Ascending aorta (tissue), 2 donors: ENCODE data around the gene SFXN4. TPM values are rescaled to one million over a fixed set of nuclear protein-coding genes. Genes with fewer than 3 reads are reported as not detected.
A peak's percentile ranks its signal among the peaks of the same experiment; 100 is the strongest.
"Not testable (repeated sequence)": the region's sequence is repeated elsewhere in the genome, so short reads cannot be mapped to it uniquely, and the experiment has no call there.

Experiments
- DNase-seq, 2 donors: peaks; one replicate each; pipeline ENCODE4 v3.0.0-alpha.2; 2019; ENCODE audit warnings: low spot score in 2 of 2
- H3K27ac ChIP-seq, 2 donors: fragments of 200-600 bp; sonication (generic); one replicate each; pipeline ENCODE4 v1.5.1; 2016 to 2017; ENCODE audit warnings: mild to moderate bottlenecking in 1 of 2
- H3K27me3 ChIP-seq: fragments of 200-600 bp; sonication (generic); one replicate; pipeline ENCODE4 v1.5.1; 2017
- H3K36me3 ChIP-seq, 2 donors: fragments of 200-600 bp; sonication (generic); one replicate each; pipeline ENCODE4 v1.5.1; 2016
- H3K4me1 ChIP-seq, 2 donors: fragments of 200-600 bp; sonication (generic); one replicate each; pipeline ENCODE4 v1.5.1; 2016 to 2017; ENCODE audit warnings: mild to moderate bottlenecking in 1 of 2
- H3K4me3 ChIP-seq, 2 donors: fragments of 200-600 bp; sonication (generic); one replicate each; pipeline ENCODE4 v1.5.1; 2016 to 2017; ENCODE audit warnings: mild to moderate bottlenecking in 1 of 2
- H3K9me3 ChIP-seq, 2 donors: fragments of 200-600 bp; sonication (generic); one replicate each; pipeline ENCODE4 v1.5.1; 2016
- intact Hi-C: fragments of 100-400 bp; cut with DNase I; formaldehyde crosslinking; loops from one replicate; pipeline ENCODE4 v1.15.1; 2023
- total RNA-seq: library from RNA; depleted of rRNA; stranded (reverse); fragments of >200 nt; gene quantifications from one replicate; pipeline ENCODE4 v1.1.0, GENCODE V29; 2016
- TF ChIP-seq, protein P1 (sequence below), 3 experiments: fragments of 200-600 bp in 2 of 3; fragments of 450-650 bp in 1 of 3; sonication (generic) in 2 of 3; IDR thresholded peaks; one replicate each; pipeline ENCODE4 v1.5.1; 2016 to 2019; ENCODE audit warnings: antibody characterized with exemption in 3 of 3, mild to moderate bottlenecking in 1 of 3, moderate library complexity in 1 of 3

SFXN4 gene
- total RNA-seq, 1 donor from 2014 or later, result 13.7 TPM

DNA sequence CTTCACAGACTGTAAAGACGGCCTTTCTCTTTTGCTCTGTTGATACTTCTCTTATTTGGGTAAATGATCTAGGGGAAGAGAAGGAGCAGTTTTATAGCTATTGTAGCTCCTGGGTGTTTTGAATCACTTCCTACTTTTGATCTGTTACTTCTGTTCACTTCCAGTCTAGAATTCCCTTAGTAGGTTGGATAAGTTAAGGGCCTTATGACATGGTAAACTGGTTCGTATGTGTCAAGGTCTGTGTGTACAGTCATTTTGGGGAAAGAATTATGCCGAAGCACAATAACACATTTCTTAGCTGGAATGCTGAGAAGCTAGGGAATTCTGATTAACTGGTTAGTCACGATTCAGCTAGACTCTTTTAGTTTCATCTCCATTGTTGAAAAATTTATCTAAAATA is 53.5 kb downstream of the SFXN4 start:
- no peaks in the 10 kb centered on the region for H3K9me3 ChIP-seq
- H3K27ac ChIP-seq, result no peak overlapping the region
- H3K4me1 ChIP-seq, result no peaks in the 10 kb centered on the region
- H3K4me3 ChIP-seq, result no peak overlapping the region
- intact Hi-C loops, result no loop called here
- TF ChIP-seq, protein P1, sequence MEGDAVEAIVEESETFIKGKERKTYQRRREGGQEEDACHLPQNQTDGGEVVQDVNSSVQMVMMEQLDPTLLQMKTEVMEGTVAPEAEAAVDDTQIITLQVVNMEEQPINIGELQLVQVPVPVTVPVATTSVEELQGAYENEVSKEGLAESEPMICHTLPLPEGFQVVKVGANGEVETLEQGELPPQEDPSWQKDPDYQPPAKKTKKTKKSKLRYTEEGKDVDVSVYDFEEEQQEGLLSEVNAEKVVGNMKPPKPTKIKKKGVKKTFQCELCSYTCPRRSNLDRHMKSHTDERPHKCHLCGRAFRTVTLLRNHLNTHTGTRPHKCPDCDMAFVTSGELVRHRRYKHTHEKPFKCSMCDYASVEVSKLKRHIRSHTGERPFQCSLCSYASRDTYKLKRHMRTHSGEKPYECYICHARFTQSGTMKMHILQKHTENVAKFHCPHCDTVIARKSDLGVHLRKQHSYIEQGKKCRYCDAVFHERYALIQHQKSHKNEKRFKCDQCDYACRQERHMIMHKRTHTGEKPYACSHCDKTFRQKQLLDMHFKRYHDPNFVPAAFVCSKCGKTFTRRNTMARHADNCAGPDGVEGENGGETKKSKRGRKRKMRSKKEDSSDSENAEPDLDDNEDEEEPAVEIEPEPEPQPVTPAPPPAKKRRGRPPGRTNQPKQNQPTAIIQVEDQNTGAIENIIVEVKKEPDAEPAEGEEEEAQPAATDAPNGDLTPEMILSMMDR (IDR thresholded peaks at IDR 0.05), result no peak
- no peaks in the 10 kb centered on the region for H3K27me3 ChIP-seq
- no peak for DNase-seq
- H3K36me3 ChIP-seq, result peaks cover 38 to 76% of the 10 kb centered on the region in 2 donors

DNA sequence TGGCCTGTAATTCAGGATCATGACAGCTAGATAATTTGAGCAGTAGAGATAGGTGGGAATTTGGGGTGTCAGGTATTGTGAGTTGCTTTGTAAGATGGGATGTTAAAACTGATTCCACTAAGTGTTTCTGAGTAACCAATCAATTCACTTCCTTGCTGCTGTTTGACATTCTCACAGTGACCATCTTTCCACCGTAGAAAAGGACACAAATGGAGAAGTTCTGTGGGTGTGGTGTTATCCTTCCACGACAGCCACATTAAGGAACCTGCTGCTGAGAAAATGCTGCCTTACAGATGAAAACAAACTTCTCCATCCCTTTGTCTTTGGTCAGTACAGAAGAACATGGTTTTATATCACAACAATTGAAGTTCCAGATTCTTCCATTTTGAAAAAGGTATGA is 57.7 kb downstream of the SFXN4 start:
- H3K27ac ChIP-seq, H3K27me3 ChIP-seq, H3K4me3 ChIP-seq, intact Hi-C loops, H3K4me1 ChIP-seq, H3K9me3 ChIP-seq, DNase-seq: not testable (repeated sequence)
- H3K36me3 ChIP-seq, result peaks cover 25 to 45% of the 10 kb centered on the region in 2 donors

DNA sequence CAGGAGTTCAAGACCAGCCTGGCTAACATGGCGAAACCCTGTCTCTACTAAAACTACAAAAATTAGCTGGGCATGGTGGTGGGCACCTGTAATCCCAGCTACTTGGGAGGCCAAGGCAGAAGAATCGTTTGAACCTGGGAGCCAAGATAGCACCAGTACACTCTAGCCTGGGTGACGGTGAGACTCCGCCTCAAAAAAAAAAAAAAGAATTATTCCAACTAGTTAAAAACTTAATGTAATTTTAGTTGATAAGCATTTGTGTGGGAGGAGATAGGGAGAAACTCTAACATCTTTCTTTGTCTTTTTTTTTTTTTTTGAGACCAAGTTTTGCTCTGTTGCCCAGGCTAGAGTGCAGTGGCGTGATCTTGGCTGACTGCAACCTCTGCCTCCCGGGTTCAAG is 58.4 kb downstream of the SFXN4 start:
- intact Hi-C loops, DNase-seq, H3K4me1 ChIP-seq, H3K27me3 ChIP-seq, H3K27ac ChIP-seq, H3K4me3 ChIP-seq, H3K9me3 ChIP-seq: not testable (repeated sequence)
- peaks cover 22 to 40% of the 10 kb centered on the region in 2 donors for H3K36me3 ChIP-seq

GRCh38 chr10:119105899-119106298 is 59.6 kb downstream of the SFXN4 start:
- not testable (repeated sequence) for H3K27ac ChIP-seq, H3K9me3 ChIP-seq, H3K4me3 ChIP-seq, H3K4me1 ChIP-seq, H3K27me3 ChIP-seq, DNase-seq
- intact Hi-C loops, result loop anchor here (2.0 kb wide), 1 partner anchor 351 kb away; the partner anchor contains the start of gene CACUL1
- H3K36me3 ChIP-seq, result peaks cover 22 to 30% of the 10 kb centered on the region in 2 donors

- TF ChIP-seq, protein P1 (IDR thresholded peaks at IDR 0.05), result no peak
- Histone ChIP-seq H3K4me1 (no peaks in the 10 kb centered on the region), H3K9me3 (no peaks in the 10 kb centered on the region), H3K36me3 (peaks cover 18 to 22% of the 10 kb centered on the region in 2 donors), H3K27me3 (no peaks in the 10 kb centered on the region), H3K4me3 (peak overlapping the region; percentile 98 to 100), H3K27ac (no peak overlapping the region)
- intact Hi-C loops, result loop anchor here (2.0 kb wide), 1 partner anchor 350 kb away; the partner anchor contains the start of gene CACUL1
- no peak for DNase-seq
These were observed 60.4 kb downstream of the SFXN4 start for GRCh38 chr10:119105155-119105554.

DNA sequence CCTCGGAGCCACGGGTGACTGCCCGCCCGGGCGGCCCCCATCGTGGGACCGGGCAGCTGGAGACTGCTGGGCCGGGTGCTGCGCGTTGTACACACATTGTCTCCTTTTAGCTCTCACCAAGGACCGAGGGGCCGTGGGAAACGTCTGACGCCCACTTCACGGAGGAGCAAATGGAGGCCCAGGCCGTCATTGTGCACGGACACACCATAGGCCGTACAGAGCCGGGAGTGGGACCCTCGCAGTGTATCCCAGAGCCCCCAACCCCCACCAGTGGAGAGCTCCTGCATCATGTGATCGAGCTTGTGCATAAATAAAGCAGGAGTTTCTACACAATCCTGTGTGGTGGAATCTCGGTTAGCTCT is 60.9 kb downstream of the SFXN4 start:
- Histone ChIP-seq H3K36me3 (peaks cover 14 to 17% of the 10 kb centered on the region in 2 donors), H3K27ac (peak overlapping the region in 1 of 2 donors; percentile 76), H3K9me3 (no peaks in the 10 kb centered on the region), H3K4me1 (no peaks in the 10 kb centered on the region), H3K4me3 (peak overlapping the region; percentile 98 to 100), H3K27me3 (no peaks in the 10 kb centered on the region)
- intact Hi-C loops, result loop anchor here (1.0 to 5.0 kb wide), 3 partner anchors 24 to 493 kb away; partner anchors contain the start of genes CACUL1, EIF3A and TIAL1
- TF ChIP-seq, protein P1 (IDR thresholded peaks at IDR 0.05), result no peak
- DNase-seq, result peak in 1 of 2 donors; percentile 64

DNA sequence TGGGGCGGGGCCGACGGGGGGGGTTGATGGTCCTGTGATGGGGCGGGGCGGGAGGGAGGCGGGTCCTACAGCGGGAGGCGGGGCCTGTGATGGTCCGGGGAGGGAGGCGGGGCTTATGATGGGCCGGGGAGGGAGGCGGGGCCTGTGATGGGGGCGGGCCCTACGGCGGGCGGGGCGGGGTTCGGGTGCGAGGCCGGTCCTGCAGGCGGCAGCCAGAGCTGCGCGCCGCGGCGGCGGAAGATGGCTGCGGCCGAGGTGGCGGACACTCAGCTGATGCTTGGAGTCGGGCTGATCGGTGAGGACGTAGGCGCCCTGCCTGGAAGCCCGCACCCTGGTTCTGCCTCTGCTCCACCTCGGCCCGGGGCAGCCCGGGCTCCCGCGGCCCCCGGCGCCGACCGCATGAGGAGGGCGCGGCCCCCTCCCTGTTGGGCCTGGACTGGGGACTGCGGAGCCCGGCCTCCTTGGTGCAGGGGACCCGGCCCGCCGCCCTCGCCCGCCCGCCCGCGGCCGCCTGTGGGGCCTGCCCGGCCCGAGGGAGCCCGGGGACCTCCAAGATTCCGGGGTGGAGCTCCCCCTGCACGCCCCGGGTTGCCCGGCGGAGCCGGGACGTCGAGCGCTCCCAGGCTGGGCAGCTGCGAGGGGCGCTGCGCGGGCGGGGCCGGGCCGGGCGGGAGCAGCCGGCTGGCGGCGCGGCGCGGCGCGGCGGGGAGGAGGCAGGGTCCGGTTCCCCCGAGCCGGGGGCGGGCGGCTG is 61.4 kb downstream of the SFXN4 start, which contains the start of gene DENND10:
Gene DENND10, plus strand, starts transcription at position 211 of the 751 bp plus-strand sequence. Its CDS starts 30 bp downstream, at position 241.
- Histone ChIP-seq H3K27me3 (no peaks in the 10 kb centered on the region), H3K4me3 (peak within 1 kb of the TSS; percentile 98 to 100), H3K9me3 (no peaks in the 10 kb centered on the region), H3K27ac (peak within 1 kb of the TSS; percentile 43 to 76), H3K4me1 (no peaks in the 10 kb centered on the region), H3K36me3 (peaks cover 8 to 12% of the 10 kb centered on the region in 2 donors)
- DNase-seq, result peak; percentile 13 to 87
- TF ChIP-seq, protein P1 (IDR thresholded peaks at IDR 0.05), result no peak
- intact Hi-C loops, result loop anchor here (1.0 to 5.0 kb wide), 4 partner anchors 24 to 493 kb away; partner anchors contain the start of genes CACUL1, EIF3A, SFXN4 and TIAL1
